GM12891 (cell line): ENCODE data around the gene HTR2C.

Experiments
- PAX5 ChIP-seq: IDR thresholded peaks from 2 replicates; pipeline ENCODE4 v1.6.1; 2011; ENCODE audit warnings: low read length, moderate library complexity, mild to moderate bottlenecking; ENCODE audit not compliant: insufficient read depth, severe bottlenecking
- POLR2A ChIP-seq: IDR thresholded peaks from 2 replicates; pipeline ENCODE4 v1.6.1; 2011; ENCODE audit warnings: low read depth, low read length, control low read depth
- POLR2AphosphoS5 ChIP-seq: IDR thresholded peaks from 2 replicates; pipeline ENCODE4 v1.6.1; 2011; ENCODE audit warnings: low read depth, low read length, control low read depth
- SPI1 ChIP-seq: IDR thresholded peaks from 2 replicates; pipeline ENCODE4 v1.6.1; 2011; ENCODE audit warnings: low read depth, low read length, control low read depth
- TAF1 ChIP-seq: IDR thresholded peaks from 2 replicates; pipeline ENCODE4 v1.6.1; 2011; ENCODE audit warnings: low read depth, low read length, control low read depth

DNA sequence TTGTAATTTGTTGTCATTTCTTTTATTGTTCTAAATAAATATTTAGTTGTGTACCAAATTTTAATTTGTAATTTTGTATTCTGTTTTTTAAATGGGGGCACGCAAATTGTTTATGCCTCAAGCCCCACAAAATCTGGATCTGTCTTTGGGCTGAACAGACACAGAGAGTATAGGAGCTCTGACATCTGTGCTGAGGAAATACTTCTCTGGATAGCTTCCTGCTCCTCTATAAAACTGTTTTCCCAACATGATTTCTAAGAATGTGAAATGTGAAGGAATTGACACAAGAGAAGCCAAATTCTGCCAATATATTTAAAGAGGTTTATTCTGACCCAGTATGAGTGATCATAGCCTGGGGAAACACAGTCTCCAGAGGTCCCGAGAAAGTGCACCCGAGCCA, 340.5 kb downstream of the HTR2C start:
- TF ChIP-seq POLR2AphosphoS5 = no peak
- no peak for TF ChIP-seq POLR2A
- no peak for TF ChIP-seq TAF1
- TF ChIP-seq SPI1 = no peak
- TF ChIP-seq PAX5 = no peak
